T-helper 2 cell (primary cell): ENCODE results near the gene TTC17.
A peak's percentile ranks its signal among the peaks of the same experiment; 100 is the strongest.
"Not testable (repeated sequence)": the region's sequence is repeated elsewhere in the genome, so short reads cannot be mapped to it uniquely, and the experiment has no call there.

Experiments
- DNase-seq, 5 experiments: peaks; one replicate each; pipeline versions ENCODE4 v3.0.0 to v3.0.0-alpha.2; 2012 to 2022

Gene TTC17

GRCh38 chr11:43467958-43468357 is 109.2 kb downstream of the TTC17 start:
- DNase-seq: peak in 1 of 5 experiments; percentile 2

GRCh38 chr11:43477491-43477890 is 118.8 kb downstream of the TTC17 start:
- DNase-seq: not testable (repeated sequence)

DNA sequence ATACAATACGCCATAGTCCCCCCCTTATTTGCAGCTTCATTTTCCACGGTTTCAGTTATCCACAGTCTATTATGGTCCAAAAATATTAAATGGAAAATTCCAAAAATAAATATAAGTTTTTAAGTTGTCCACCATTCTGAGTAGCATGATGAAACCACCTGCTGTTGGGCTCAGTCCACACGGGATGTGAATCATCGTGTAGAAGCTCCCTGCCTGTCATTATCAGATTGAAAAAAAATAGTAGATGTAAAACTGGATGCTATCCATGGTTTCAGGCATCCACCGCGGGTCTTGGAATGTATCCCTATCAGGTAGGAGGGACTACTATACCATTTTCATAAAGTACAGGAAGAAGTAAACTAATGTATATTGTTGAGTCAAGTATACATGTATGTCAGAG is 127.4 kb downstream of the TTC17 start:
- no peak for DNase-seq

GRCh38 chr11:43489869-43490465 is 131.2 kb downstream of the TTC17 start:
- DNase-seq: no peak

- no peak for DNase-seq
These were observed 134.0 kb downstream of the TTC17 start for GRCh38 chr11:43492701-43493100.

DNA sequence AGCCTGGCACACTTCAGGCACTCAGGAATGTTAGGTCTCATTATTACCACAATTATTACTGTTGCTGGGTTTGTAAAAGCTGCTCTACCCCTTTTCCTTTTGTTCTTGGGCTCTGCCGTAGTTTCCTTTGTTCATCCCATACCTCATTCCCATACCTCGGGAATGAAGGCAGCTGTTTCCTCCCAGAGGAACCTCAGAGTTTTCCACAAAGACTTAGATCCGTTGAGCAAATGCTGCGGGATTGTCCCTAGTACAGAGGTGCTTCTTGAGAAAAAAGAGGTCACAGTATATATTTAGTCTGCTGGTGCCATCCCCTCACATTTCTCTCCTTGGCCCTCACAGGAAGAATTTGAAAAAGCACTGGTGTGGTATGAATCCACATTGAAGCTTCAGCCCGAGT is 134.7 kb downstream of the TTC17 start:
- no peak for DNase-seq

GRCh38 chr11:43497144-43497543 is 138.4 kb downstream of the TTC17 start:
- DNase-seq: no peak

- no peak for DNase-seq
These were observed 139.8 kb downstream of the TTC17 start for GRCh38 chr11:43498561-43498960.

DNA sequence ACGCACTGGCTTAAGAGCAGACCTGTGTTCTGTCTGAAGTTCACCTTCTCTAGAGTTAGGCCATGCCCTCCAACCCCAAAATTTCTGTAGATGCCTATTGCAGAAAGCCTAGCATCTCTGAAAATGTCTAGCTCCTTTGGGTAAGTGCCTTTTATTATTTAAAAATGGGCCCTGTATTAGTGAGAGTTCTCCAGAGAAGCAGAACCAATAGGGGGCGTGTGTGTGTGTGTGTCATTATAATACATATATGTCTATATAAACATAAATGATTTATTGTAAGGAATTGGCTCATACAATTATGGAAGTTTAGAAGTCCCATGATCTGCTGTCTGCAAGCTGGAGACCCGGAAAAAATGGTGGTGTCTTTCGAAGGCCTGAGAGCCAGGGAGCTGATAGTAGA is 144.7 kb downstream of the TTC17 start:
- no peak for DNase-seq

DNA sequence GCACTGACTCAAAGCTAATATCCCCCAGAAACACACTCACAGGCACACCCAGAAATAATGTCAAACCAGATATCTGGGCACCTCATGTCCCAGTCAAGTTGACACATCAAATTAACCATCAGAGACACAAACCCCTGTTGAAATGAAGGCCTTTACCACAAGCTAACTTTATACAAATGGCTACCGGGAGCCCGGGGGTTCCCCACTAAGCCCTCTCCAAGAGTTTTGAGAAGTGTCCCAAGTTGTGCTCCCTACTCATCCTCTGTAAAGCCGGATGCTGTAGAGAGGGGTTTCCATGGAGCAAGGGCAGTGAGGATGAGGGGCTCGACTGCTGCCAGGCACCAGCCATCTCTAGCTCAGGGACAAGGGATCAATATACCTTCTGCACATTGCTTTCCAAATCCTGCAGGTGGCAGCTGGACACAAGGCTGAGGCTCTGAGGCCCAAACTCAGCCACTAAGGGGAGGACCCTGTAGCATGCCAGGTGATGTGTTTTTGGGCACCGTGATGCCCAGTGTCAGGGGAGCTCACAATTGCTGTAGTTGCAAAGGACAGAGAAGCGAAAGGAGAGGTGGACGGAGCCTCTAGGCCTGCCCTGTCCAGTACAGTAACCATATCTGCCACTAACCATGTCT is 145.7 kb downstream of the TTC17 start:
- peak in 1 of 5 experiments; percentile 4 for DNase-seq

DNA sequence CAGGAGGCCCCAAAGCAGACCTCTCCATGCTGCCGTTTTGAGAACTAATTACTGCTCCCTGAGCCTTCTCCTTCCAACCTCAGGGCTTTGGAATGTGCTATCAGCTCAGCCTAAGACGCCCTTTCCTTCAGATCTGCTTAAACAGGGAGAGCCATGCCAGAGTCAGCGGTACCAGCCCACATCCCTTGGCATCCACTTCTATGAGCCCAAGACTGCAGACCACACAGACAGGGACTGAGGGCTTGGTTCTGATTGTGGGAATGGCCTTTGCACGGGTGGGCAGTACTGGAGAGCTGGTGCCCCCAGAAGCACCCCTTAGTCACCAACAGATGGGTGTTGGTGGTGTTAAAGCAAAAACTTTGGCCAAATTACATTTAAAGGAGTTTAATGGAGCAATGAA is 146.5 kb downstream of the TTC17 start:
- DNase-seq: no peak

- no peak for DNase-seq
These were observed 148.5 kb downstream of the TTC17 start for GRCh38 chr11:43507171-43507570.

DNA sequence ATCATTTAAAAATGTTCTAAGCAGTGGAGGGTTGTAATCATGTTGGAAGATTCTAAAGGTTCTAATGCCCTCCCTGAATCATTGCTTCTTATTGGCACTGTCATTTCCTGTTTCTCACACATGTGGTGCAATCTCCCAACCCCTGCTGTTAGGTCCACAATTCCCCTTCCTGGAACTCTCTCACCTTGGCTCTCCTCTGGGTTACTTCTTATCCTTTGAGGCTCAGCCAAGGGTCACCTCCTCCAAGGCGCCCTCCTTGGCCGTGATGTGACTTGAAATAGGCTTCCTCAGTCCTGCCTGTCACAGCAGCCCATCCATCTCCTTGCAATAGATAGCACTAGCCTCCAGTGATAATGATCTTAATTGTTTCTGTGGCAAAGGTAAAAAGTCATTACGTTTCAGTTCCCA is 149.8 kb downstream of the TTC17 start:
- peak in 1 of 5 experiments; percentile 52 for DNase-seq

DNA sequence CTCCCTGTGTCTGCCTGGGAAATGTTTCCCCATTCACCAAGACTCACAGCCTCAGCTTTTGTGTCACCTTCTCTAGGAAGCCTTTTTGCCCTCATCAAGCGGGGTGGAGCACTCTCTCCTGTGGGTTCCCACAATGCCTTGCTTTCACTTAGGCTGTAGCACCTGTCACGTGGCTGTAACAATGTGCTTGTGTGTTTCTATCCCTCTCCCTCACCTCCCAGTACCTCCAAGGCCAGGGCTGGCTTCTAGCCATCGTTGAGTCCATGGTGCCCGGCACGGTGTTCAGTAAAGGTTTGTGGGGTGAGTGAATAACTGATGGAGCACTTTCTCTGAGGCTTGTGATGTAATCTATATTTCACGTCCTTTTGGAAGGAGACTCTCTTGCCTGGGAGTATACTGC is 153.2 kb downstream of the TTC17 start:
- DNase-seq: no peak

GRCh38 chr11:43515090-43515489 is 156.4 kb downstream of the TTC17 start:
- DNase-seq: no peak

GRCh38 chr11:43516316-43516850 is 157.7 kb downstream of the TTC17 start:
- DNase-seq: no peak

DNA sequence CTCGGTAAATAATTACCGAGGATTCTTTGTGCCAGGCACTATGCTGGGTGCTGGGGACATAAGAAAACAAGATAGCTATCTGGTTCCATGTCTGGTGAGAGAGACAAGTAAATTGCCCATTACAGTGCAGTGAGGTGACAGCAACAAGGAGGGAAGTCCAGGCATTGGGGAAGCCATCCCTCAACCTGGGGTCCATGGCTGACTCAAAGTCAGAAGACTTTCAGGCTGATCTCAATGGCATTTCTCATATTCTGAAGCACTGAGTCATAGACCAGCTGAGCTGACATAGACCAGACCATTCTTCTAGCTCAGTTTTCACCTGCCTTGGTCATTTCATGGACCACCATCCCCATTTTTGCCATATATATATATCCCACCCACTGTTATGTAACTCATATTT is 158.8 kb downstream of the TTC17 start:
- no peak for DNase-seq

GRCh38 chr11:43518408-43519160 is 159.9 kb downstream of the TTC17 start:
- no peak for DNase-seq

- DNase-seq: no peak
These were observed 162.8 kb downstream of the TTC17 start for GRCh38 chr11:43521471-43521870.

DNA sequence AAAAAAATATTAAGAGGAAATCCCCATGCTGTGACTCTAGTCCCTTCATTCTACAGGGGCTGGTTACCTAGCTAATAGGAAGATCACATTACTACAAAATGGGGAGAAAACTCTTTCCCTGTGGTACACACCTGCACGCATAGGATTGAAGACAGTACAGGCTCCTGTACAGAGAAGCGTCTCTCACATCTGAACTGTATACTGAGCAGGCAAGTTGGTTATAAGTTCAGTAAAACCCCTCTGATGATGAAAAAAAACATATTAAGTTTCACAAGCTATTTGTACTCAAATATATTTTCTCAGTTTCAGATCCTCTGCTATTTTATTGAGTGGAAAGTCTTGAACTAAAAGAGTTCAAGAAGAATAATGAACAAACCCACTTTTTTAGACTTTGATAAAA is 164.9 kb downstream of the TTC17 start:
- no peak for DNase-seq

DNA sequence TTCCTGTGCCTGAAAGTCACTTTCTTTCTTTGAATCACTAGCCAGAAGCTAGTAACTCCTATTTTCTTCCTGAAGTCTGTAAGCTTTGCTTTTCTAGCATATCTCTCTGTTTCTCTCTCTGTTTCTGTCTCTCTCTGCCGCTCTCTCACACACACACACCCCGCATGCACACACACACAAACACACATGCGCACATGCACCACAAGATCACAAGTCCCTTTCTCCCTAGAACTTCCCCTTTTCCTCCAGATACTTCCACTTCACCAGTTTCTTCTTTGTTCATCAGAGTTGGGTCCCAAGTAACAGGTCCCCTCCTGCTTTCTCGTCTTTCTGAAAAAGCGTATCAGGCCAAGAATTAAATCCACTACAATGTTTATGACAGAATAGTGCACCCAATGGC is 173.3 kb downstream of the TTC17 start:
- no peak for DNase-seq

DNA sequence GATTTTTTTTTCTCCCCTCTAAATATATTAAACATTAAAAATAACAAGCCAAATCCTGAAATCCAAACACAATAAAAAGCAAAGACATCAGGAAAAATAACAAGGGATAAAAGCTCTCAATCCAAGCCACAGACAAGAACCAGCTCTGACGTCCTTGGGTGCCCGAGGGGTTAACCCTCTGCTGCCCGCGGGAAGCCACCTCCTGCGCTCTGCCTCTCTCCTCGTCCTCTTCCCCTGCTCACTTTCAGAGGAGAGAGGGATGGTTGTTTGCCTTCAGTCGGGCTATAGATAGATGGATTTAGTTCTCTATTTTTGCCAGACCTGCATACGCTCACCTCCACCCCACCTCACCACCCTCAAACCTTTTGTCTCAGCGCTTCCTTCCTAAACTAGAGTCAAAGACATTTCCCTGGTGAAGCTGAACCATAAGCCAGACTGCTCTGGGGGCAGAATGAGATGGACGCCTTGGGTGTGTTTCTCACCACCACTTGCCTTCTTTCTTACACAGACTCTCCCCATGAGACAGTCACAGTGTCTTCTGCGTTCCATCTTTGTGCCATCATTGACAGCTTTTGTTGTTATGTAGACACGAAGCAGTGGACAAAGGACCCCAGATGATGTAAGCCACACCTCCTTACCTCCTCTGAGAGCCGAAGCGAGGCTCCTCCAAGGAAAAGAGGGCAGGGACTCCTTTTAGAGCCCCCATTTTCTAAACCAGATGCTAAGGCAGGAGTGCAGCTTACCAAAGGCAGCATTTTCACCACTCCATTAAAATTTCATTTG is 179.3 kb downstream of the TTC17 start:
- no peak for DNase-seq

GRCh38 chr11:43541993-43542392 is 183.3 kb downstream of the TTC17 start:
- DNase-seq: no peak
